Central memory CD4-positive, alpha-beta T cell (primary cell): Measurements from ENCODE around the gene ATP1A3.
"Not testable (repeated sequence)": the region's sequence is repeated elsewhere in the genome, so short reads cannot be mapped to it uniquely, and the experiment has no call there.

Source experiments
- DNase-seq: peaks from one replicate; pipeline ENCODE4 v3.0.0; 2022

The ATP1A3 gene

GRCh38 chr19:41941410-41942202 lies 52.4 kb downstream of the ATP1A3 start:
- DNase-seq: no peak

DNA sequence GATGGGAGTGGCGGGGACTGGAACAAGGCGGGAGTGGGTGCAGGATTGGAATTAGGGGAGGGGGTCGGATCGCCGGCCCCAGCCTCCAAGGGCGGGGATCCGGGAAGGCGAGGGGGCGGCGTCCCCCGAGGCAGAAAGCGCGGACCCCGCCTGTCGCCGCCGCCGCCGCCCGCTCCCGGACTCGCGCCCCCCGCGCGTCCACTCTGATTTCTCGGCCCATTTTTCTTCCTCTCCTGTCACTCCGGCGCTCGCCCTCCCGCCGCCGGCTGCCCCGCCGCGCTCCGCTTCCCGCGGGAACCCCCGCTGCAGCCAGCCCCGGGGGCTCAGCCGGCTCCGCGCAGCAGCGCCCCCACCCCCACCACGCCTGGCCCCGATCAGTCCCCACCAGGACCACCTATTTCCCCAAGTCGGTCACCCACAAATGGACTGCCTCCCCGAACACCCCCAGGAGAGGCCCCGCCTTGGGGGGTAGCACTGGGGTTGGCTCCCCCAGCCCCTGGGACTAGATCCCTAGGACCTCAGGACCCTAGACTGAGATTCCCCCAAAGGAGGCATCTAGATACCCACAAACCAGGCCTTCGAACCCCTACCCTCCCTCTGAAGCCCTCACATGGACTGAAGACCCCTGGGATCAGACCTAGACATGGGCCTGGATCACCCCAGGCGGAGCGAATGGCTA lies 53.2 kb downstream of the ATP1A3 start:
- DNase-seq: no peak

DNA sequence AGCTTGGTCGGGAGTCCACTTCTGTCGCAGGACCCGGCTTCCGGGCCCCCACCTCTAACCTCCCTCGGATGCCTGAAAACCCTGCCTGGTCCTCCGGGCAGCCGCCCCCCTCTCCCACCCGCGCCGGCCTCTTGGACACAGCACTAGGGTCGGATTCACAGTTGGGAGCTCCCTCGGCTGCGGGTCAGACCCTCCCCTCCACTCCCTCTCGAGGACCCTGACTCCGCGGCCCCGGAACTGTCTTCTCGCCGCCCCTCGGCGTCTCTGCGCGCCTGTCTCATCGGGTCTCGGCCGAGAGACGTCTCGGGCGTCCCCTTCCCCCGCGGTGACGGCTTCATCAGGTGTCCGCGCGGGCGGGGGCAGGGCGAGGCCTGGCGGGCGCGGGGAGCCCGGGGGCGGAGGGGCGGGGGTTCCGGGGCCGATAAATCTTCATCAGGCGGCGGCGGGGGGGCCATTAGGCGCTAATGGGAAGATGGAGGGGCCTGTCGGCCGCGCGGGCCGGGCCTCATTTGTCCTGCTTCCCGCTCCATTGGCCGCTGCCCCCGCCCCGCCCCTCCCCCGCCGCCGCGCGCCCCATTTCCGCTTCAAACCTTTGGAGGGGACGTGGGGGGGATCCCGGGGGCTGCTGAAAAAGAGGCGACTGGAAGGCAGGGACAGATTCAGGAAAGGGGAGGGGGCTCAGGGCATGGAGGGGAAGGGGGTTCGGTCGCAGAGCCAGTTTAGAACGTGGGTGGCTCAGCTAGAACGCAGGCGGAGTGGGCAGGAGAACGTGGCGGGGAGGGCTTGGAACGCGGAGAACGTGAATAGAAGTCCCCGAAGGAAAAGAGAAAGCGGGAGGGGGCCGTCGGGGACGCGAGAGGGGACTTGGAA lies 53.9 kb downstream of the ATP1A3 start:
- no peak for DNase-seq

DNA sequence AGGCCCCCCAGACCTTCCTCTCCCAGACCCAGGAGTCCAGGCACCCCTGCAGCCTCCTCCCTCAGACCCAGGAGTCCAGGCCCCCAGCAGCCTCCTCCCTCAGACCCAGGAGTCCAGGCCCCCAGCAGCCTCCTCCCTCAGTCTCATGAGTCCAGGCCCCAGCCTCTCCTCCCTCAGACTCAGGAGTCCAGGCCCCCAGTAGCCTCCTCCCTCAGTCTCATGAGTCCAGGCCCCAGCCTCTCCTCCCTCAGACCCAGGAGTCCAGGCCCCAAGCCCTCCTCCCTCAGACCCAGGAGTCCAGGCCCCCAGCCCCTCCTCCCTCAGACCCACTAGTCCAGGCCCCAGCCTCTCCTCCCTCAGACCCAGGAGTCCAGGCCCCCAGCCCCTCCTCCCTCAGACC lies 54.8 kb downstream of the ATP1A3 start:
- DNase-seq: not testable (repeated sequence)

DNA sequence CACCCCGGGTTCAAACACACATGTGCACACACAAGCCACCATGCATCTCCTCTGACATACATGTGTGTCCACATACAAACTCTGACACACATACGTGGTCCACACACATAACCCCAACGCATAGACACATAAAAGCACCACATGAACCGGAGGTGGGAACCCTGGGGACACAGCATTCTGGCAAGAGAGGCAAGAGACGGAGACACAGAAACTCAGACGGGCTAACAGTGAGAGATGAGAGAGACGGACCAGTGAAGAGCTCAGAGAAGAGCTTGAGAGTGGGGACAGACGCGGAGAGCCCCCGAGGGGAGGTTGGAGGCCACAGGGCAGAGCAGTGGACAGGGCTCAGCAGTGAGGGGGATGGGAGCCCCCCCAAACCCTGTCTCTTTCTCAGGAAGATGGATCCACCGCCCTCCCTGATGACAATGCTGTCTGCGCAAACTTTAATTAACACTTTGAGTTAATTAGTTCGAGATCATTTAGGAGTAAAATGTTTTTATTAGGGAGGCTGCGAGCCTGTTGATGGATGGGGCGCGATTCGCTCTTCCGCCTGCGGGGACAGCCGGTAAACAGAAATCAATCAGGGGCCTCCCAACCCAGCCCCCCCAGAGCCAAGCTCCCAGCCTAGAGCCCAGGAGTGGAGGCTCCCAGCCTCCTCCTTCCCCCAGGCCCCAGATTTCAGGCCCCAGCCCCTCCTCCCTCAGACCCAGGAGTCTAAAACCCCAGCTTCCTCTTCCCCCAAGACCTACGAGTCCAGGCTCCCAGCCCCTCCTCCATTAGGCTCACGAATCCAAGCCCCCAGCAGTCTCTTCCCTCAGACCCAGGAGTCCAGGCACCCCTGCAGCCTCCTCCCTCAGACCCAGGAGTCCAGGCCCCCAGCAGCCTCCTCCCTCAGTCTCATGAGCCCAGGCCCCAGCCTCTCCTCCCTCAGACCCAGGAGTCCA lies 56.2 kb downstream of the ATP1A3 start:
- no peak for DNase-seq

DNA sequence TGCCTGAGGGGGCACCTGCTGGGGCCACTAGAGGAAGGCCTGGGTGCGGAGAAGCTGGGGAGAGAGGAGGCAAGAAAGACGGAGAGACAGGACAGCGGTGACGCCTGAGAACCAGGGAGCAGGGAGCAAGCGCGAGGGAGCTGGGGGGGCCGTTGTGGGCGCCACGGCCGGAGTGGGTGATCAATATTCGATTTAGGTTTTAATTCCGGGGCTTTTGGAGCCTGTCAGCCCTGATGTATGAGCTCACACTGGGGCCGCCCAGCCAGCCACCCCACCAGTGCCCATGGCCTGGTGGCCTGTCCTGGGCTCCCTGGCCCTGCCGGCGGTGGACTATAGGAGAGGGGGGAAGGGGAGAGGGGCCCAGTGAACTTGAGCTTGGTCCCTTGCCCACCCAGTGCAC lies 57.1 kb downstream of the ATP1A3 start:
- no peak for DNase-seq

DNA sequence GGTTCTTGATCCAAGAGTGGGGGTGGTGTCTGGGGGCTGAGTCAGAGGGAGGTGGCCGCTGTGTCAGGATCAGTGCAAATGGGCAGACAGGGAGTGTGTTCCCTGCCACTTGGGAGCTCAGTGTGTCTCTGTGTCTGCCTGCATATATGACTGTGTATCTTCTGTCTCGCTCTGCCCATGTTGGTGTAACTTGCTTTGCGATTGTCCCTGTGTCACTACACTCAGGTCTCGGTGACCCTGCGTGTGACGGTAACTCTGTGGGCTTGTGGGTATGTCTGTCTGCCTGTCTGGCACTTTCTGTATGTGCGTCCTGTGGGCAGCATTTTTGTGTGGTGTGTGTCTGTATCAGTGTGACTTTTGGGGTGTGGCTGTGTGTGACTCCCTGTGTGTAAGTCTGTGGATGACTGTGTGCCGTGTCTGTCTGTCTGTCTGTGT lies 57.6 kb downstream of the ATP1A3 start:
- DNase-seq: no peak

- no peak for DNase-seq
These were observed 58.1 kb downstream of the ATP1A3 start for GRCh38 chr19:41935760-41936415.

DNA sequence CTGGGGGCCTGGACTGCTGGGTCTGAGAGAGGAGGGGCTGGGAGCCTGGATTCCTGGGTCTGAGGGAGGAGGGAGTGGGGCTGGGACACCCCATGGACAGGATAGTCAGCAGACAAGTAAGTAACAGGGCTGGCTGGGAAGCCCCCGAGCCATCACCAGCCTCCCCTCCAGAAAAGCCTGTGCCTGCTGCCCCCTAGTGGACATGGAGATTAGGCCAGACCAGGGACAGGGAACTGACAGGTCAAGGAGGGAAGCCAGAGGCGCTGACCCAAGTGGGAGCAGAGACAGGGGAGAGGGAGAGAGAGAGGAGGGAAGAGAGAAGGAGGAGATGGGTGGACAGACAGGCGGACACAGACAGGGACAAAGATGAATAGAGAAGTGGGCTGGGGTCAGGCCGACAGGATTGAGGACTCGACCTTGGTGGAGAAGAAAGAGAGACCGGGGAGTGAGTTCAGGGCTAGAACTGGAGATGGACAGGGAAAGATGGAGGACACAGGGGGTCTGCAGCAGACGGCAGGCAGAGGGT lies 59.1 kb downstream of the ATP1A3 start:
- DNase-seq: peak; percentile 68

DNA sequence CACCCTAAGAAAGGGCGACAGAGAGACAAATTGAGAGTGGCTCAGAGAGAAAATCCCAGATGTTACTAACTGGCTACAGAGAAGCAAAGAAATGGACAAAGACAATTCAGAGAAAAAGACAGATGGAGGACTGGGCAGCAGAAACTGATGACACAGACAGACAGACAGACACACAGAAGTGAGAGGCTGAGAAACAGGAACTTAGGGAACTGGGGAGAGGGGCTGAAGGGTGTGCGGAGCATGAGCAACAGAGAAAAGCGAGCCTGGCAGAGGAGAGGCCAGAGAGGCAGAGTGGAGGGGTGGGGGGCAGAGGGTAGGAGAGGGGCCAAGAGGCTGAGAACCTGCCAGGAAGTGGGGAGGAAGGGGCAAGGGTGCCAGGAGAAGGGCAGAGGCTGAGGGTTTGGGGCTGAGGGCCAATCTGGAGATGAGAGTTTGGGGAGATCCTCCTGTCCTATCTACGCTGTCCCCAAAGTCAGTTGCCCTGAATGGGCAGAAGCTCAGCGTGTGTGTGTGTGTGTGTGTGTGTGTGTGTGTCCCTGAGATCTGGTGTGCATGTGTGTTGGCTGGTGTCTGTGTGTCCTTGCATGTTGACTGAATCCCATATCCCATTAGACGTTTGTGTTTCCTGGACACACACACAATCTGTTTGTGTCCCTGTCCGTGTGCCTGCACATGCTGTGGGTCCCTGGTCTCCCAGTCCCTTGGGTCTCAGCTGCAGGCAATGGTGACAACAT lies 60.2 kb downstream of the ATP1A3 start:
- no peak for DNase-seq

GRCh38 chr19:41932720-41933332 lies 61.2 kb downstream of the ATP1A3 start:
- DNase-seq: no peak

DNA sequence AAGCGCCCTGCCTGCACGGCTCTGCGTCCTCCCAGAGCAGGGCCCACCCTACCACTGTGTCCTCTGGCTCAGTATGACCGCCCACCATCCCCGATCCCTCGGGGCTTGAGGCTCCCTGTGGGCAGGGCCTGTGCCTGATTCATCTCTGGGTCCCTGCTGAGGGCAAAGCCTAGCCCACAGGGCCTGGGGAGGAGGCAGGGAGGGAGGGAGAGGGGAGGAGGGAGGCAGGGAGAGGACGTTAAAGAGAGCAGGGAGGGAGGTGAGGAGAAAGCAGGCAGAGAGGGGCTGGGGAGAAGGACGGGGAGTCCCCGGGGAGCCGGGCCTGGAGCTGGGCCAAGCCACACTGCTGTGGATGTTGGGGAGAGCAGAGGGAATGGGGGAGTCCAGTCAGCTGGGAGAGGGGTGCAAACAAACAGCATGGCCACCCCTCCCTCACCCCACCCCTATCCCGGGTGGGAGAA lies 61.7 kb downstream of the ATP1A3 start:
- DNase-seq: no peak

DNA sequence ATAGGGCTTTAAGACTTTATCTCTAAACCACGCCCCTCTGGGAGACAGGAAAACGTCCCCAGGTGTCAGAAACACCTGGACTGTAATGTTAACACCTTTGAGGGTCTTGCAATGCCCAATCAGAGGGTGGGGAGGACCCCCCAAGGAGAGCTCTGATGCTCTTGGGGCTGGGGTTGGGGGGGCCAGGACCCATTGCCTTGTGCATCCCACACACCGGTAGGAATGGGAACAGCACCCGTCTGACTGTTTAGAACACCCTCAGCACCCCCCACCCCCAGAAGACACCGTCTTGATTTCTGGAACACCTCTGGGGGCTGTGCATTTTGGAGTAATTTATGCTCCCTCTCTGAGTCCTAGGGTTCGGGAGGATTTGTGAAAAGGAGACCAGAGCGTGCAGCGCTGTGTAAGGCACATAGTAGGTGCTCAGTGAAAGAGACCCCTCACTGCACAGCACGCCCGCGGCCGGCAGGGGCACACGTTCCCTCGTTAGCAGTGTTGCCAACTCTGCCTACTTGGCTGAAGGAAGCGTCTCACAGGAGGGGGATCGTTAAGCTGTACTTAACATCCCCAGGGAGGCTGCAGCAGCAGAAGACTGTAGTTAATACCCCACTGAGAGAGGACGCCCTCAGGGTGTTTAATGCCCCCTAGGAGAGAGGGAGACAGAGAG lies 63.0 kb downstream of the ATP1A3 start:
- no peak for DNase-seq

DNA sequence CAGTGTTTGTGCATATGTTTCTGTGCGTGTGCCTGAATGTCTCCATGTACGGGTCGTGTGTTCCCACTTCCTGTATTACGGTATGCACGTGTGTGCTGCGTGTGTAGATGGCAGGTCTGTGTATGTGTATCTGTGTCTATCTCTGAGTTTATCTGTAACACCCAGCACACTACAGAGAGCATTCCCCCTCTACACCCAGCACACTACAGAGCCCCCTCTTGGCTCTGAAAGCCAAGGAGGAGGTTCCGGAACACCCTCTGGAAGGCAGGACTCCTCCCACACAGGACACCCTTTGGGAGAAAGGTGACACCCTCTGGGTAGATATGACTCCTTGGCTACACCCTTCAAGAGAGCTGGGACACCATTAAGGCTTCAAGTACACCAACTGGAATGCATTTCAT lies 63.7 kb downstream of the ATP1A3 start:
- DNase-seq: no peak

DNA sequence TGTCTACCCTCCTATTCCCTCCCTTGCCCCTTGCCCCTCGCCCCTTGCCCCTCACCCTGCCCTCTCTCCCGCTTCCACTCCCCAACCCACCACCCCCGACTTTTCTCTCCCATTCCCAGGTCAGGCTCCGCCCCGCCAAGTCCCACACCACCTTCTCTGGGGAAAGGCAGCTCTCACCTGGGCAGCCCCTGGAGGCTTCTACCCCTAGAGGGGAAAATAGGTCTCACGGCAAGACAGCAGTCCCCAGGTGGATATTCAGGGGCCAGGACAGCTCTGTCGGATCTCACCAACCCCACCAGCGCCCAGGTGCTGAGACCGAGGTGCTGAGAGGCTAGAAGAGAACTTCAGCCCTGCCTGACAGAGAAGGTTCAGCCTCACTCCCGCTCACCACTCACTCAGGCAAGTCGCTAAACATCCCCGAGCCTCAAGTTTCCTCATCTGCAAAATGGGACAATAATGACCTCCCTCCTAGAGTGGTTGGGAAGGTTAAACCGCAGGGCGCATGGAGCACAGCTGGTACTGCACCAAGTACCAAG lies 64.4 kb downstream of the ATP1A3 start:
- DNase-seq: no peak

- DNase-seq: peak; percentile 44
These were observed 65.1 kb downstream of the ATP1A3 start for GRCh38 chr19:41928754-41929535.

- DNase-seq: no peak
These were observed 65.8 kb downstream of the ATP1A3 start, which contains the start of gene ERFL for GRCh38 chr19:41928221-41928683. Gene ERFL, minus strand, starts transcription at chr19:41928449. Its CDS starts 15,530 bp downstream, at chr19:41912919.
